Neural cell (in vitro differentiated cells): ENCODE data around the gene DROSHA. TPM values are rescaled to one million over a fixed set of nuclear protein-coding genes. Genes with fewer than 3 reads are reported as not detected.

Experiments used
- H2AFZ ChIP-seq: fragments of 200-600, 300-800 bp; sonication (generic), shearing (Covaris generic); 2 replicates; pipeline ENCODE4 v1.6.0; 2014; ENCODE audit warnings: low read depth, mild to moderate bottlenecking, antibody characterized with exemption, low read length, moderate library complexity
- H3F3A ChIP-seq: fragments of 200-600 bp; shearing (Covaris generic); 2 replicates; pipeline ENCODE4 v1.6.1; 2016; ENCODE audit warnings: mild to moderate bottlenecking, moderate library complexity, mixed read lengths, antibody characterized with exemption, low read length; ENCODE audit not compliant: insufficient read depth, poor library complexity, severe bottlenecking
- H3K27ac ChIP-seq: fragments of 200-600, 300-800 bp; sonication (generic), shearing (Covaris generic); 2 replicates; pipeline ENCODE4 v1.5.1; 2014; ENCODE audit warnings: mild to moderate bottlenecking, low read length, moderate library complexity
- H3K27me3 ChIP-seq: fragments of 300-800, 200-600 bp; sonication (generic), shearing (Covaris generic); 2 replicates; pipeline ENCODE4 v1.6.0; 2014; ENCODE audit warnings: mild to moderate bottlenecking, low read depth, low read length, moderate library complexity; ENCODE audit not compliant: insufficient read depth
- H3K36me3 ChIP-seq: fragments of 300-800, 200-600 bp; sonication (generic), shearing (Covaris generic); 2 replicates; pipeline ENCODE4 v1.5.1; 2014; ENCODE audit warnings: mild to moderate bottlenecking, antibody characterized with exemption, low read length, moderate library complexity; ENCODE audit not compliant: insufficient read depth
- H3K4me2 ChIP-seq: fragments of 300-800, 200-600 bp; sonication (generic), shearing (Covaris generic); 2 replicates; pipeline ENCODE4 v1.6.0; 2014; ENCODE audit warnings: mild to moderate bottlenecking, low read length
- H3K4me3 ChIP-seq: fragments of 300-800, 200-600 bp; sonication (generic), shearing (Covaris generic); 2 replicates; pipeline ENCODE4 v1.5.1; 2014; ENCODE audit warnings: mild to moderate bottlenecking, low read length, moderate library complexity
- H3K79me2 ChIP-seq: fragments of 200-600 bp; shearing (Covaris generic); replicated peaks from 2 replicates; pipeline ENCODE4 v1.6.0; 2014; ENCODE audit warnings: mild to moderate bottlenecking, low read length, moderate library complexity; ENCODE audit not compliant: insufficient read depth
- H3K9ac ChIP-seq: fragments of 300-800, 200-600 bp; sonication (generic), shearing (Covaris generic); 2 replicates; pipeline ENCODE4 v1.6.1; 2016; ENCODE audit warnings: mild to moderate bottlenecking, low read length, mixed read lengths
- H3K9me2 ChIP-seq: fragments of 200-600 bp; shearing (Covaris generic); 2 replicates; pipeline ENCODE4 v1.6.1; 2016; ENCODE audit warnings: mild to moderate bottlenecking, low read length, mixed read lengths; ENCODE audit not compliant: insufficient read depth
- H3K9me3 ChIP-seq: fragments of 200-600, 300-800 bp; sonication (generic), shearing (Covaris generic); 2 replicates; pipeline ENCODE4 v1.6.1; 2016; ENCODE audit warnings: mild to moderate bottlenecking, mixed run types, low read length, moderate library complexity, mixed read lengths
- H4K20me1 ChIP-seq: fragments of 200-600 bp; shearing (Covaris generic); 2 replicates; pipeline ENCODE4 v1.6.1; 2016; ENCODE audit warnings: mild to moderate bottlenecking, mixed run types; ENCODE audit not compliant: insufficient read depth
- EP300 ChIP-seq: fragments of 450-650 bp; conservative IDR thresholded peaks from 2 replicates; pipeline ENCODE4 v1.6.1; 2014; ENCODE audit warnings: antibody characterized with exemption, mild to moderate bottlenecking, moderate library complexity; ENCODE audit not compliant: poor library complexity, severe bottlenecking
- EZH2 ChIP-seq: fragments of 200-600, 300-800 bp; shearing (Covaris generic), sonication (generic); IDR thresholded peaks from 2 replicates; pipeline ENCODE4 v1.6.1; 2014; ENCODE audit warnings: antibody characterized with exemption, low read length, borderline replicate concordance, mild to moderate bottlenecking; ENCODE audit not compliant: insufficient read depth, poor library complexity, severe bottlenecking
- MXI1 ChIP-seq: fragments of 450-650 bp; conservative IDR thresholded peaks from 2 replicates; pipeline ENCODE4 v1.6.1; 2014; ENCODE audit warnings: antibody characterized with exemption, mild to moderate bottlenecking; ENCODE audit not compliant: poor library complexity, severe bottlenecking
- POLR2AphosphoS5 ChIP-seq: IDR thresholded peaks from 2 replicates; pipeline ENCODE4 v1.6.1; 2012
- RAD21 ChIP-seq: fragments of 450-650 bp; conservative IDR thresholded peaks from 2 replicates; pipeline ENCODE4 v1.6.1; 2014; ENCODE audit warnings: antibody characterized with exemption, mild to moderate bottlenecking, moderate library complexity
- SMC3 ChIP-seq: fragments of 450-650 bp; conservative IDR thresholded peaks from 2 replicates; pipeline ENCODE4 v1.6.1; 2014; ENCODE audit warnings: antibody characterized with exemption, mild to moderate bottlenecking, moderate library complexity; ENCODE audit not compliant: poor library complexity
- TAF1 ChIP-seq: IDR thresholded peaks from 2 replicates; pipeline ENCODE4 v1.6.1; 2012; ENCODE audit warnings: low read depth
- polyA plus RNA-seq: library from polyadenylated mRNA; depleted of rRNA; stranded (reverse); fragments of >200 nt; gene quantifications from 2 replicates; pipeline ENCODE4 v1.2.3, GENCODE V29; 2014
- TF ChIP-seq, protein P1 (sequence below): fragments of 450-650 bp; IDR thresholded peaks from 2 replicates; pipeline ENCODE4 v1.5.1; 2014; ENCODE audit warnings: antibody characterized with exemption, mild to moderate bottlenecking, moderate library complexity; ENCODE audit not compliant: poor library complexity, severe bottlenecking
- TF ChIP-seq, protein P2 (sequence below): IDR thresholded peaks from 2 replicates; pipeline ENCODE4 v1.6.1; 2012; ENCODE audit warnings: borderline replicate concordance

The DROSHA gene
- polyA plus RNA-seq, 1 donor from 2014 or later = 88.5 TPM

DNA sequence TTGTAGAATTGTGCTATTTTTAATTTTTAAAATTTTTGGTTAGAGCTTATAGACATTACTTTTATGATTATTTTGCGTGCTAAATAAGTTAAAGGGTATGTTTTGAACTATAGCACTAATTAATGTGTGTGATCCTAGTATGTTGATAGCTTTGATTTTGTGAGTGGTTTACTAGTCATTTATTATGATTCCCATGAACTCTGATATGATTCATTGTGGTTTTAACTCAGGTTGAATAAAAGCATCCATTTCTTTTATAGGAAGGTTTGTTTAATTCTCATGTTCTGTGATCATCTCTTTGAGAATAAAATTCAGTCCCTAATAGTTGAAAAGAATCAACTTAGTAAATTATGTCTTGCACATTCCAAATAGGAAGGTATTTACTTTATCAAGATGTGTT, 22.7 kb upstream of the DROSHA start:
- Histone ChIP-seq H3K9me3 (no peaks in the 10 kb centered on the region), H3K4me2 (no peak overlapping the region), H3K9me2 (no peaks in the 10 kb centered on the region), H3K27me3 (no peaks in the 10 kb centered on the region), H3K9ac (no peak overlapping the region), H3K79me2 (no peaks in the 10 kb centered on the region), H3K36me3 (no peaks in the 10 kb centered on the region), H2AFZ (no peak overlapping the region), H3F3A (no peaks in the 10 kb centered on the region), H4K20me1 (no peaks in the 10 kb centered on the region), H3K4me3 (no peak overlapping the region), H3K27ac (no peak overlapping the region)
- TF ChIP-seq, protein P1, sequence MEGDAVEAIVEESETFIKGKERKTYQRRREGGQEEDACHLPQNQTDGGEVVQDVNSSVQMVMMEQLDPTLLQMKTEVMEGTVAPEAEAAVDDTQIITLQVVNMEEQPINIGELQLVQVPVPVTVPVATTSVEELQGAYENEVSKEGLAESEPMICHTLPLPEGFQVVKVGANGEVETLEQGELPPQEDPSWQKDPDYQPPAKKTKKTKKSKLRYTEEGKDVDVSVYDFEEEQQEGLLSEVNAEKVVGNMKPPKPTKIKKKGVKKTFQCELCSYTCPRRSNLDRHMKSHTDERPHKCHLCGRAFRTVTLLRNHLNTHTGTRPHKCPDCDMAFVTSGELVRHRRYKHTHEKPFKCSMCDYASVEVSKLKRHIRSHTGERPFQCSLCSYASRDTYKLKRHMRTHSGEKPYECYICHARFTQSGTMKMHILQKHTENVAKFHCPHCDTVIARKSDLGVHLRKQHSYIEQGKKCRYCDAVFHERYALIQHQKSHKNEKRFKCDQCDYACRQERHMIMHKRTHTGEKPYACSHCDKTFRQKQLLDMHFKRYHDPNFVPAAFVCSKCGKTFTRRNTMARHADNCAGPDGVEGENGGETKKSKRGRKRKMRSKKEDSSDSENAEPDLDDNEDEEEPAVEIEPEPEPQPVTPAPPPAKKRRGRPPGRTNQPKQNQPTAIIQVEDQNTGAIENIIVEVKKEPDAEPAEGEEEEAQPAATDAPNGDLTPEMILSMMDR = no peak
- no peak for TF ChIP-seq MXI1
- no peak for TF ChIP-seq EZH2
- TF ChIP-seq, protein P2, sequence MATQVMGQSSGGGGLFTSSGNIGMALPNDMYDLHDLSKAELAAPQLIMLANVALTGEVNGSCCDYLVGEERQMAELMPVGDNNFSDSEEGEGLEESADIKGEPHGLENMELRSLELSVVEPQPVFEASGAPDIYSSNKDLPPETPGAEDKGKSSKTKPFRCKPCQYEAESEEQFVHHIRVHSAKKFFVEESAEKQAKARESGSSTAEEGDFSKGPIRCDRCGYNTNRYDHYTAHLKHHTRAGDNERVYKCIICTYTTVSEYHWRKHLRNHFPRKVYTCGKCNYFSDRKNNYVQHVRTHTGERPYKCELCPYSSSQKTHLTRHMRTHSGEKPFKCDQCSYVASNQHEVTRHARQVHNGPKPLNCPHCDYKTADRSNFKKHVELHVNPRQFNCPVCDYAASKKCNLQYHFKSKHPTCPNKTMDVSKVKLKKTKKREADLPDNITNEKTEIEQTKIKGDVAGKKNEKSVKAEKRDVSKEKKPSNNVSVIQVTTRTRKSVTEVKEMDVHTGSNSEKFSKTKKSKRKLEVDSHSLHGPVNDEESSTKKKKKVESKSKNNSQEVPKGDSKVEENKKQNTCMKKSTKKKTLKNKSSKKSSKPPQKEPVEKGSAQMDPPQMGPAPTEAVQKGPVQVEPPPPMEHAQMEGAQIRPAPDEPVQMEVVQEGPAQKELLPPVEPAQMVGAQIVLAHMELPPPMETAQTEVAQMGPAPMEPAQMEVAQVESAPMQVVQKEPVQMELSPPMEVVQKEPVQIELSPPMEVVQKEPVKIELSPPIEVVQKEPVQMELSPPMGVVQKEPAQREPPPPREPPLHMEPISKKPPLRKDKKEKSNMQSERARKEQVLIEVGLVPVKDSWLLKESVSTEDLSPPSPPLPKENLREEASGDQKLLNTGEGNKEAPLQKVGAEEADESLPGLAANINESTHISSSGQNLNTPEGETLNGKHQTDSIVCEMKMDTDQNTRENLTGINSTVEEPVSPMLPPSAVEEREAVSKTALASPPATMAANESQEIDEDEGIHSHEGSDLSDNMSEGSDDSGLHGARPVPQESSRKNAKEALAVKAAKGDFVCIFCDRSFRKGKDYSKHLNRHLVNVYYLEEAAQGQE = no peak
- TF ChIP-seq POLR2AphosphoS5 = no peak
- TF ChIP-seq RAD21 = no peak
- no peak for TF ChIP-seq TAF1
- no peak for TF ChIP-seq EP300
- TF ChIP-seq SMC3 = no peak

DNA sequence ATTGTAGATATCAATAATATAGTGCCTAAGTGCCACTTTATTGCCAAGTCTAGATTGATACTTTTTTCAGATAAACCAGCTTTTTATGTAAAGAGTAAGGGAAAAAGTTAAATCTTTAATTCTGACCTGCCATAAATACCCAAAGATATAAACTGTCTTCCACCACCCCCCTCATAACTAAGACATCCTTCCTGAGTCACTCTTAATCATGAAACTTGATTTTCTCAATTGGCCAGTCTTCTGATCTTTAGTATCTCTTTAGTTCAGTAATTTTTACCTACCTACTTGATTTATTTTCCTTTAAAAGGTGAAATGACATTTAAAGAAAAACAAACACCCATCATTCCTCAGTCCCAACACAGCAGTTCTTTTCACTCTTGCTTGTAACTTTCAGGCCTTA, 22.0 kb upstream of the DROSHA start:
- Histone ChIP-seq H3K27ac (no peak overlapping the region), H3K4me2 (no peak overlapping the region)

More for the DNA sequence above, 22.0 kb upstream of the DROSHA start:
- H3K9me3 ChIP-seq = no peaks in the 10 kb centered on the region
- no peak overlapping the region for H3K9ac ChIP-seq
- H2AFZ ChIP-seq = no peak overlapping the region
- H3K36me3 ChIP-seq = no peaks in the 10 kb centered on the region
- no peaks in the 10 kb centered on the region for H3K27me3 ChIP-seq
- no peaks in the 10 kb centered on the region for H3F3A ChIP-seq
- H3K79me2 ChIP-seq = no peaks in the 10 kb centered on the region
- no peaks in the 10 kb centered on the region for H3K9me2 ChIP-seq
- TF ChIP-seq MXI1 (no peak), SMC3 (no peak), TAF1 (no peak), POLR2AphosphoS5 (no peak)
- TF ChIP-seq, protein P2 = no peak
- TF ChIP-seq, protein P1 = no peak
- H3K4me3 ChIP-seq = no peak overlapping the region
- H4K20me1 ChIP-seq = no peaks in the 10 kb centered on the region
